ENCODE data around the gene PDXDC1.
"Not testable (repeated sequence)": the region's sequence is repeated elsewhere in the genome, so short reads cannot be mapped to it uniquely, and the experiment has no call there.

The PDXDC1 gene

GRCh38 chr16:15166177-15166576 lies 191.4 kb downstream of the PDXDC1 start:
- DNase-seq: not testable (repeated sequence)

- DNase-seq: not testable (repeated sequence)
These were observed 193.5 kb downstream of the PDXDC1 start for GRCh38 chr16:15168303-15168702.

DNA sequence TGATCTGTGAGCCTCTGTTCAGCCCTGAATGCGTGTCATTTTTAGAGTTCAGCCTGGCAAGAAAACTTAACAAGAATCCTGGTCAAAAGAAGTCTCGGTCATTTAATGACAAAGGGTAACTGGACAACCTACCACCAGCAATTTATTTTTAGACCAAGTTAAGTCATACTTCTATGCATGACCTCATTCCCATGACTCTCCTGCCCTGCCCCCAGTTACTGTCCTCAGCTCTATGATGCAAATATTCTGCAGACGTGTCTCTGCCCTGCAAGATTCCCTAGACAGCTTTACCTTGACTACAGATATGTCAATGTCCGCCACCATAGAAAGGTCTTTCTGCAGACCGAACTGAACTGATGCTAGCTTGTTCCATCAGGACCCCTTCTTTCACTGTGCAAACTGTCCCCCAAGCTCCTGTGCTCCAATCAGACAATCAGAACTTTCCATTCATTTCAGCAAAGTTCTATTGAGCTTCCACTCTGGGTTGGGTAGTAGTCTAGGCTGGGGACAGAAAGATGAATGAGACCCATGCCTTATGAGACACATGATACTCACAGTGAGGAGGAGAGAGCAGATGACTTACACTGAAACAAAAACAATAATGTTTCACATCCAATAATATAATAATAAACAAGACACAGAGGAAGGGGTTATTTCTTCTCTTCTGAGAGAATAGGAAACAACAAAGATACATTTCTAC lies 194.3 kb downstream of the PDXDC1 start:
- DNase-seq: not testable (repeated sequence)

- DNase-seq: not testable (repeated sequence)
These were observed 205.1 kb downstream of the PDXDC1 start for GRCh38 chr16:15179909-15180308.

DNA sequence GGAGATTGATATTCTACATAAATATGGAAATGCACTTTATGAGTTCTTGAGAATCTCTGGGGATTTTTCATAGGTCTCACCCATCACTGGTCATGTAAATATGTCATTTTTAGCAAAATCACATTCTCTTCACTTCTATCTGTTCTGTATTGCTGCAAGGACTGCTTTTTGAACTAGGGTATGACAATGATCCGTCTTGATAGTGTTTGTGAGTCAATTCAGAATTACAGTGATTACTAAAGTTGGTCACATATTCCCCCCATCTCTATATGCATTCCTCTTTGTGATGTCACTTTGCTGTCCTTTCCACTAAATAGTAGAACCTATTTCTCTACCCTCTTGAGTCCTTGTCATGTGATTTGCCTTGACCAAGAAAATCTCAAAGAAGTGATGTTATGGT lies 206.1 kb downstream of the PDXDC1 start:
- DNase-seq: not testable (repeated sequence)

DNA sequence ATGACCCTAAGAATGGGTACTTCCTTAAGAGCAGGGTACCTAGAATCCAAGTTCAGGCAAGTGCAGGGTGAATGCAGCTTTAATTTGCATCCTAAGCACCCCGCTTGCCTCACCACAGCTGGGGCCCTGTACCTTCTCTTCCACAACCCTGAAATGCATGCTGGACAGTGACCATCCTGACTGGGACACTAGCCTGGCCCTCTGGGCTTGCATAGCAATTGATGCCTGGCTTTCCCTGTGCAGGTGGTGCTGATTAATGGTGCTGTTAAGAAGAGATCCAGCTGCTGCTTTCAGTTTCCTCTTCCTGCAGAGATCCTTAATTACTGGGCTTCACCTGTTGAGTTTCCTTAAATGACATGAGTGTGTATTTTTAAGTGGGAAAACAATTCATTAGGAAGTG lies 209.2 kb downstream of the PDXDC1 start:
- not testable (repeated sequence) for DNase-seq

Data from hippocampal formation (tissue), 2 donors.